GM04503 (cell line): ENCODE data around the gene TRDMT1.
A peak's percentile ranks its signal among the peaks of the same experiment; 100 is the strongest.

ENCODE experiments used
- DNase-seq: peaks from one replicate; pipeline ENCODE4 v3.0.0-alpha.2; 2012; ENCODE audit warnings: low read depth

The TRDMT1 gene

DNA sequence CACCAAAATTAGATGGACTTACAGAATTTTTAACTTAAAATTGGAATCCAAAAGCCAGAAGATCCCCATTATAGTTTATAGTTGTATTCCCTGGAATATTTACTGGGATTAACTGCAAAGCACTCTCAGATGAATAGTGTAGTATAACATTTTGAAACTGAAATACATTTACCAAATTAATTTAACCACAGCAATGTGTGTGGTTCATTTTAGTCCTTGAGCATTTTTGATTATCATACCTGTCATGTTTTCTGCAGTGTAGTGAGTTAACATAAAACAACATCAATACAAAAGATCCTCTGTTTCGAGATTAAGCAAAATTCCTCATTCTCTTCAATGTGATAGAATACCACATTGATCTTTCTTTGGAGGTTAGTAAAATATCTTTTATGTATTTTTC is 30.3 kb upstream of the TRDMT1 start:
- no peak for DNase-seq

DNA sequence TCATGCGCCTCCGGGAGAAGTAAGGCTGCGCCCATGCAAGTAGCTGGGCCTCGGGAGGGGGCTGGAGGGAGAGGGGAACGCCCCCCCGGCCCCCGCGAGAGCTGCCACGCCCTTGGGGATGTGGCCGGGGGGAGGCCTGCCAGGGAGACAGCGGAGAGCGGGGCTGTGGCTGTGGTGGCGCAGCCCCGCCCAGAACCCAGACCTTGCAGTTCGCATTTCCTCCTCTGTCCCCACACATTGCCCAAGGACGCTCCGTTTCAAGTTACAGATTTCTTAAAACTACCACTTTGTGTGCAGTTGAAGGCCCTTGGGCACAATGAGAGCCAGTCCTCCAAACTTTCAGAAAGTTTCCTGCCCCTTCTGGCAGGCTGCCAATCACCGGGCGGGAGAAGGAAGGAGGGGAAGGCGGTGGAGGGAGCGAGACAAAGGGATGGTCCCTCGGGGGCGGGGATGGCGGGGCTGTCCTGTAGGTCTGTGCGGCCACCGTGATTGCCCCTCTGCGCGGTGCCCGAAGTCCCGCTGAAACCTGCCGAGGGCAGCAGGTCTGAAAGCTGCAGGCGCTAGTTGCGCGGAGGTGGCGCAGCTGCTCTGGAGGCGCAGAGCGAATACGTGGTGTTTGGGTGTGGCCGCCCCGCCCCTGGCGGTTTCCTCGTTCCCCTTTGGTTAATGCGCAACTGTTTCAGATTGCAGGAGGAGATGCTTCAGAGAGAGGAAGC is 28.7 kb upstream of the TRDMT1 start:
- no peak for DNase-seq

- DNase-seq = no peak
These were observed 28.2 kb upstream of the TRDMT1 start for GRCh38 chr10:17229717-17229966.

DNA sequence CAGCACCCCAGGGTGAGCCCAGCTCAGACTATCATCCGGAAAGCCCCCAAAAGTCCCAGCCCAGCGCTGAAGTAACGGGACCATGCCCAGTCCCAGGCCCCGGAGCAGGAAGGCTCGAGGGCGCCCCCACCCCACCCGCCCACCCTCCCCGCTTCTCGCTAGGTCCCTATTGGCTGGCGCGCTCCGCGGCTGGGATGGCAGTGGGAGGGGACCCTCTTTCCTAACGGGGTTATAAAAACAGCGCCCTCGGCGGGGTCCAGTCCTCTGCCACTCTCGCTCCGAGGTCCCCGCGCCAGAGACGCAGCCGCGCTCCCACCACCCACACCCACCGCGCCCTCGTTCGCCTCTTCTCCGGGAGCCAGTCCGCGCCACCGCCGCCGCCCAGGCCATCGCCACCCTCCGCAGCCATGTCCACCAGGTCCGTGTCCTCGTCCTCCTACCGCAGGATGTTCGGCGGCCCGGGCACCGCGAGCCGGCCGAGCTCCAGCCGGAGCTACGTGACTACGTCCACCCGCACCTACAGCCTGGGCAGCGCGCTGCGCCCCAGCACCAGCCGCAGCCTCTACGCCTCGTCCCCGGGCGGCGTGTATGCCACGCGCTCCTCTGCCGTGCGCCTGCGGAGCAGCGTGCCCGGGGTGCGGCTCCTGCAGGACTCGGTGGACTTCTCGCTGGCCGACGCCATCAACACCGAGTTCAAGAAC is 27.7 kb upstream of the TRDMT1 start:
- DNase-seq = no peak

DNA sequence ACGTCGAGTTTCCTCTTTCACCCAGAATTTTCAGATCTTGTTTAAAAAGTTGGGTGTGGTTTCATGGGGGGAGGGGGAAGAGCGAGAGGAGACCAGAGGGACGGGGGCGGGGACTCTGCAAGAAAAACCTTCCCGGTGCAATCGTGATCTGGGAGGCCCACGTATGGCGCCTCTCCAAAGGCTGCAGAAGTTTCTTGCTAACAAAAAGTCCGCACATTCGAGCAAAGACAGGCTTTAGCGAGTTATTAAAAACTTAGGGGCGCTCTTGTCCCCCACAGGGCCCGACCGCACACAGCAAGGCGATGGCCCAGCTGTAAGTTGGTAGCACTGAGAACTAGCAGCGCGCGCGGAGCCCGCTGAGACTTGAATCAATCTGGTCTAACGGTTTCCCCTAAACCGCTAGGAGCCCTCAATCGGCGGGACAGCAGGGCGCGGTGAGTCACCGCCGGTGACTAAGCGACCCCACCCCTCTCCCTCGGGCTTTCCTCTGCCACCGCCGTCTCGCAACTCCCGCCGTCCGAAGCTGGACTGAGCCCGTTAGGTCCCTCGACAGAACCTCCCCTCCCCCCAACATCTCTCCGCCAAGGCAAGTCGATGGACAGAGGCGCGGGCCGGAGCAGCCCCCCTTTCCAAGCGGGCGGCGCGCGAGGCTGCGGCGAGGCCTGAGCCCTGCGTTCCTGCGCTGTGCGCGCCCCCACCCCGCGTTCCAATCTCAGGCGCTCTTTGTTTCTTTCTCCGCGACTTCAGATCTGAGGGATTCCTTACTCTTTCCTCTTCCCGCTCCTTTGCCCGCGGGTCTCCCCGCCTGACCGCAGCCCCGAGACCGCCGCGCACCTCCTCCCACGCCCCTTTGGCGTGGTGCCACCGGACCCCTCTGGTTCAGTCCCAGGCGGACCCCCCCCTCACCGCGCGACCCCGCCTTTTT is 26.9 kb upstream of the TRDMT1 start, which contains the start of gene VIM:
Gene VIM, plus strand, starts transcription at position 151 of the 925 bp plus-strand sequence. CDS start 1,182 bp downstream, outside the sequence.
- peak; percentile 82 for DNase-seq

DNA sequence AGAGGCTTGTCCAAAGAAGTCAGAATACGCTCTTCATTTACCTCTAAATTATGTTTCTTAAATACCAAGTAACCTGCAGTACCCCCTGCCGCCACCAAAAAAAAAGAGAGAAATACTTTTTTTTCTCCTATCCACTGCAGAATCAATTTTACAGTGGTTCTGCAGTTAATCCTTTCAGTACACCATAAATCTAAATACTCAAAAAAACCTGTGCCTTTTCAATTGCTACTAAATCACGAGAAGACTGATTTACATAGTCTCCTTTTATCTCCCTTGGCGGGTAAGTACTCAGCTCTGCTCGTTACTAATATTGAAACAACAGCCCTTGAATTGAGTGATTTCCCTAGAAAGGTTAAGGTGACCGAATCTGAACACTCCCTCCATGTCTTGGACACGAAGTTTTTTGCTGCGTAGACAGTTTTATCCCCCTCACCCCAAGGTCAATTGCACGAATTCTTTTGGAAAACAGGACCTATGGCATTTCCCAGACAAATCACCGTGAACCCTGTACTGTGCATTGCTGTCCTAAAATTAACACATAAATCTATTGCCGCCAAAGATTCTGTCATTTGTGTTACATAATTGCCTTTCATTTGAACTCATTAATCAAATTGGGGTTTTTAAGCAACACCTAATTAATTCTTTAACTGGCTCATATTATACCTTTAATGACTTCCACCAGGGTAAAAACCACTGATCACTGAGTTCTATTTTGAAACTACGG is 26.1 kb upstream of the TRDMT1 start:
- no peak for DNase-seq

DNA sequence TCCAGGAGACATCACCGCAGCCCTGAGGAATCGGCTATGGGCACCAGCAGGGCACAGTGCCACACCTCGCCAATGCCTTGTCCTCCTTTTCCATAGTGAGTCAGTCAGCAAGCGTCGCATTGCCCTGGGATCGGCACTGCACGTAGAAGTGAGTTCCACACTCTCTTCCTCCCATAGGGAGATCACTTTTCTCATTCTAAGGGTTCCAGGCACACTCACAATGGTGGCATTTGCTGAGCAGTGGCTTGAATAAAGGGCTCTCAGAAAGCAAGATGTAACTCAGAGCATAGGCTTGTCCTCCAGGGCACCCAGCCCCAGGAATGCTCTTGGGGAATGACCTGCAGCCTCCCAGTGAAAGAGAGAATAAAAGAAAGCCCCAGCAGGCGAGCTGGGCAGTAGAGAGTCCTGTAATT is 25.4 kb upstream of the TRDMT1 start:
- DNase-seq = no peak

GRCh38 chr10:17225808-17226207 is 24.3 kb upstream of the TRDMT1 start:
- no peak for DNase-seq

DNA sequence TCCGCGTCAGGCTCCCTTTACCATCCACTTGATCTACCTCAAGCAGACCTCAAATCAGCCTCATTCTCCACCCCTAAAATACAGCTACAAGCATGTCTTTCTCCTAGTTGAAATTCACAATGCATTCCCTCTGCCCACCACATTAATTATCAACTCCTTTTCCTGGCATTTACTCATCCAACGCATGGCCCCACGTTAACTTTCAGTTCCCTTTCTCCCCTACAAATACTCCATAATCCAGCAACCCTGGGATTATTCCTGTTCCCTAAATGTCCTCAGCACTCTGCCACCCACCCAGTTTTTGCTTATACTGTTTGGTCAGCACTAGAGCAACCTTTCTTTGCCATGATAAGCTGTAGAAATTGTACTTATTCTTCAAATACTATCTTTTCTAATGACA is 20.9 kb upstream of the TRDMT1 start:
- no peak for DNase-seq

DNA sequence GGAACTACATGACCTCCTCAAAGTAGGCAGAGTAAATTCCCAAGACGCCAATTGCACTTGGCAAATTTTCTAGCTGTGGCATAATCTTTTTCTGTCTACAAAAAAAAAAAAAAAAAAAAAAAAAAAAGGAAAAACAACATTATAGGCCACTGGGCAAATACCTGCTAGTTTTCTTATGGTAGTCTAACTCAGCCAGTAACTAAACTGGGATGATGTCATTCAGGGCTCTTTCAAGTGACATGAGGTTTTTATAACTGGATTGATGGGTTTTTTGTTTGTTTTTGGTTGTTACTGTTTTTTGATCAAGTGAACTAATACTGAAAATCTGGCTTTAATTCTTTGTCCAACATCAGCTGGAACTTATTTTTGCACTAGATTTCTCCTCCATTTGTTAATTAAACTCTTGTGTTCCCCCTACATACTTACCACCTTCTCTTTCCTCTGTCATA is 19.2 kb upstream of the TRDMT1 start:
- DNase-seq = no peak

- DNase-seq = no peak
These were observed 17.6 kb upstream of the TRDMT1 start for GRCh38 chr10:17219024-17219423.

- DNase-seq = peak; percentile 93
These were observed 16.3 kb upstream of the TRDMT1 start for GRCh38 chr10:17217631-17218232.

GRCh38 chr10:17216901-17217395 is 15.5 kb upstream of the TRDMT1 start:
- DNase-seq = no peak

GRCh38 chr10:17216217-17216900 is 14.9 kb upstream of the TRDMT1 start:
- peak; percentile 99 for DNase-seq

- DNase-seq = no peak
These were observed 14.3 kb upstream of the TRDMT1 start for GRCh38 chr10:17215782-17216122.

GRCh38 chr10:17214971-17215781 is 13.7 kb upstream of the TRDMT1 start:
- peak; percentile 92 for DNase-seq

DNA sequence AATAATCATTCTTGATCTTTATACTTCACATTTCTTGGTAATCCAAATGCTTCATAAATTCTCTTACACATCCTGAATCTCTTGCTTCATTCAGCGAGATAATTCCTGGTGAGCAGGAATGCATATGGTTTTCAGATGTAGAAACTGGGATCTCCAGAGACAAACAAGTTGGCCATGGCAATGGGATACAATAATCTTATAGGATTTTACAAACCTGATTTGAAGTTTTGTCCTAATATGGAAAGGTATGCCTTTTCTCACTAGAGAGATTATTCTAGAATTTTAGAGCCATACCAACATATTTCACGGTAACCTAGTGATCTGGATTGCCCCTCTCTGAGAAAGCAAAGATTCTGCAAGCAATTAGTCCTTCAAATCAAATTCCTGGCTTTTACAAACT is 13.1 kb upstream of the TRDMT1 start:
- no peak for DNase-seq

DNA sequence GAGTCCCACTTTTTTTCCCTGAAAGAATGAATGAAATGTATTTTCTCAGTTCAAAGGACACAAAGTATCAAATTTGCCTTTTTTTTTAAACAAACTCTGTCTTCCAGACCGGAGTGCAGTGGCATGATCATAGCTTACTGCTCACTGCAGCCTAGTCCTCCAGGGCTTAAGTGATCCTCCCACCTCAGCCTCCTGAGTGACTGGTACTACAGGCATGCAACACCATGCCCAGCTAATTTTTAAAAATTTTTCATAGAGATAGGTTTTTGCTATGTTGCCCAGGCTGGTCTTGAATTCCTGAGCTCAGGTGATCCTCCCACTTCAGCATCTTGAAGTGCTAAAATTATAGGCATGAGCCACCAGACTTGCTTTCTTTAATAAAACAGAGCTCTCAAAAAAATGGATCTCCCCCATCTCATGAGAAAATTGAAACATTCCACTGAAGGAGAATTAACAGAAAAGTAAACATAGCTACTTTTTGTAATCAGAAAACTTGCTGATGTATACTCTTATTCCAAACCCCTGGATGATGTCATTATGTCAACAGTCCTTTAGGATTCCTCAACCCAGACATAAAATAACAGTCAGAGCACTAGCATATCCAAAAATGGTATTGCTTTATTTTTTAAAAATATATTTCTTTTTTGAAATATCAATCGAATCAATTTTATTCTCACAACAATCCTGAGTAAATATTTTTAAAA is 12.3 kb upstream of the TRDMT1 start:
- DNase-seq = no peak

- DNase-seq = no peak
These were observed 11.3 kb upstream of the TRDMT1 start for GRCh38 chr10:17212802-17213221.
